Stimulated activated naive CD8-positive, alpha-beta T cell treated with anti-CD3 and anti-CD28 coated beads, Interleukin-15, Interleukin-2, amounts not matched to agents 100 U/mL and 50 U/mL, for 24 hours (primary cell): ENCODE data around the gene EXOC2.
"Not testable (repeated sequence)": the region's sequence is repeated elsewhere in the genome, so short reads cannot be mapped to it uniquely, and the experiment has no call there.

ENCODE experiments used
- ATAC-seq: fragments of 150-1000 bp; cut with Tn5 transposase; one replicate; pipeline ENCODE4 v1.10.0; 2021
- DNase-seq: peaks from one replicate; pipeline ENCODE4 v3.0.0; 2021

The EXOC2 gene

DNA sequence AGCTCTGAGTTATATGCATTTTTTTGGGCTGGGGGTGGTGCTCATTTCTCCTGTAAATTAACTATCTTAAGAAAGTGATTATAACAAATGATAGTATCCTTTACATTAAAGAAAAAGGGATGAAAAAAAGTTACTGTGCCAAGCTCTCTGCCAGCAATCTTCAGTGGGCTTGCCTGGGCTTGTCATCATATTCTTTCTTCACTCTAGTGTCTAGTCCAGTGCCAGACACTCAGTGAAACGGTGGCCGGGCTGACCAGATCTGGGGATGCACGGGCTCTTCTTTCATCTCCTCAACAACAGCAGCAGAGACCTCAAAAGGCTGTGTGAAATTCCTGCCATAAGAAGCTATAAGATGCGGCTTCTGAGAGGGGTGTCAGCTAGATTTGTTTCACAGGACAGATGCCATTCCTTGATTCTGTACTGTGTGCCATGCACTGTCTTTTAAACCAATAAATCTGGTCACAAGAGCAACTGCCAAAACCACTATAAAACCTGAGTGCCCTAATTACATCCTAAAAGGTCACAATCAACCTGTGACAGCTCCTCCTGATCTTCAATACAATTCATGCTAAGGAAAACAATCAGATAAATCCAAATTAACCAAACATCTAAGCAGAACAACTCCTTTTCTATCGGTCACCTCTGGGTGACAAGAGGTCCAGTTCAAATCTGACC is 12.1 kb downstream of the EXOC2 start:
- ATAC-seq: no peak

DNA sequence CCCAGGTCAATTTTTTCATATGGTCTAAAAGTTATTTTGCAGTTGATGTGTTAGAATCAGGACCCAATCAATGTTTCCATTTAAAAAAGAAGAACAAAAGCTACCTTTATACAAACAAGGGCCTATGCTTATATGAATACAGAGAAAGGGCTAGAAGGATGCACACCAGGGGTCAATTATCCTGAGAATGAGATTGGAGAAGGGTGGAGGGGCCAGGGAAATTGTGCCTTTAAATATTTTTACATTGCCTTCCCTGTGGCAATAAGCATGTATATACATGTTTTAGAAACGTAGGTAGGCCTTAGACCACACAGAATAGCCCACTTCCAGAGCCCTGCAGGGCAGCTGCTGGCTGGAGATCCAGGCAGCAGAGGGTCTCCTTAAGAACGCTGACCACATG is 12.7 kb downstream of the EXOC2 start:
- ATAC-seq (no peak), DNase-seq (no peak)

More for the DNA sequence above, 12.1 kb downstream of the EXOC2 start:
- DNase-seq: no peak

- ATAC-seq: no peak
- DNase-seq: no peak
These were observed 13.7 kb downstream of the EXOC2 start for GRCh38 chr6:679282-679681.

DNA sequence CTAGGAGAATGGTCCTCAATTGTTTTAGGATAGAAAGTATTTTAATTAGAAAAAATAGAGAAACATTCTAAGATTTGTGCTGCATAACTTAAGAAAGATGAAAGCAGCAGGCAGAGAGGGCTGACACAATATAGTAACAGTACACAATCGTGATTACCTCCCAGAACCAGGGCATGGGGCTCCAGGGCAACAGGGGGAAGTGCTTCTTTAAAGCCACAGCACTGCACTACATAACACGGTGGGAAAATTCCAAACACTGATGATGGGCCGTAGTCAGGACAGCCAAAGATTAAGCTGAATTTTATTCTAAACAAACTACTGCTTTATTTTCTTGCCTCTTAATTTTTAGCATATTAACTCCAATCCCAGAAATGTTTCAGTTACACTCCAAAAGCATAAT is 14.4 kb downstream of the EXOC2 start:
- DNase-seq (no peak), ATAC-seq (no peak)

GRCh38 chr6:677919-678318 is 15.0 kb downstream of the EXOC2 start:
- DNase-seq (no peak), ATAC-seq (no peak)

DNA sequence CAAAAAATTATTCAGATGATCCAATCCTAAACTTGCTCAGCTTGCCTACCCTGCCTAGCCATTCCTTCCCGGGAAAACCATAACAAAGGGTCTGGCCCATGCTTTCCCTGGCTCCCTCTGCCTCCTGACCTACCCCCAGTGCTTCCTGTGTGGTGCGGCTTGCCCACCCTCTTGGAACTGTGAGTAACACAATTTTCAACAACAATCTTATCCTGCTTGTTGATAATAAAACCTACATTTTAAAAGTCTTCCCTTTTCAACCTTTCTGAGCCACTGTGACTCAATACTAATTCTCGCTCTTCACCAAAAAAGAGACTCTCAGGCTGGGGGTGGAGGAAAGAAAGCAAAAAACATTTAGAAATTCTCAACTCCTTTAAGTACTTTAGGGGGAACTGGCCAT is 18.0 kb downstream of the EXOC2 start:
- no peak for DNase-seq
- ATAC-seq: peak; percentile 6

- DNase-seq (no peak), ATAC-seq (no peak)
These were observed 18.5 kb downstream of the EXOC2 start for GRCh38 chr6:674406-674805.

DNA sequence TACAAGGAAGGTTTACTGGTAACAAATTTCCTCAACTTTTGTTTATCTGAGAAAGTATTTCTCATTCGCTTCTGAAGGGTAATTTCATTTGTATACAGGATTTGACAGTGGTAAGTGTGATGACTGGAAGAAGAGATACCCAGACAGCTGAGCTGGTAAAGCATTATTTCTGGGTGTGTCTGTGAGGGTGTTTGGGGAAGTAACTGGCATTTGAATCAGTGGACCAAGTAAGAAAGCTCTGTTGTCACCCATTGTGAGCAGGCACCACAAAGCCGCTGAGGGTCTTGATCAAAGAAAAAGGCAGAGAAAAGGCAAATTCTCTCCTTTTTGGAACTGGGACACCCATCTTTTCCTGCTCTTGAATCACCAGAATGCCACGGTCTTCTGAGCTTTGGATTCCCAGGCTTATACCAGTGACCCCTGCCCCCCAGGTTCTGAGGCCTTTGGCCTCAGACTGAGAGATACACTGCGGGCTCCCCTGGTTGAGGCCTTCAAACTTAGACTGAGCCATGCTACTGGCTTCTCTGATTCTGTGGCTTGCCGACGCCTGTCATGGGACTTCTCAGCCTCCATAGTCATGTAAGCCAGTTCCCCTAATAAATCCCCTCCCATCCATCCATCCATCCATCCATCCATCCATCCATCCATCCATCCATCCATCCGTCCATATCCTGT is 25.5 kb downstream of the EXOC2 start:
- DNase-seq: no peak
- no peak for ATAC-seq

DNA sequence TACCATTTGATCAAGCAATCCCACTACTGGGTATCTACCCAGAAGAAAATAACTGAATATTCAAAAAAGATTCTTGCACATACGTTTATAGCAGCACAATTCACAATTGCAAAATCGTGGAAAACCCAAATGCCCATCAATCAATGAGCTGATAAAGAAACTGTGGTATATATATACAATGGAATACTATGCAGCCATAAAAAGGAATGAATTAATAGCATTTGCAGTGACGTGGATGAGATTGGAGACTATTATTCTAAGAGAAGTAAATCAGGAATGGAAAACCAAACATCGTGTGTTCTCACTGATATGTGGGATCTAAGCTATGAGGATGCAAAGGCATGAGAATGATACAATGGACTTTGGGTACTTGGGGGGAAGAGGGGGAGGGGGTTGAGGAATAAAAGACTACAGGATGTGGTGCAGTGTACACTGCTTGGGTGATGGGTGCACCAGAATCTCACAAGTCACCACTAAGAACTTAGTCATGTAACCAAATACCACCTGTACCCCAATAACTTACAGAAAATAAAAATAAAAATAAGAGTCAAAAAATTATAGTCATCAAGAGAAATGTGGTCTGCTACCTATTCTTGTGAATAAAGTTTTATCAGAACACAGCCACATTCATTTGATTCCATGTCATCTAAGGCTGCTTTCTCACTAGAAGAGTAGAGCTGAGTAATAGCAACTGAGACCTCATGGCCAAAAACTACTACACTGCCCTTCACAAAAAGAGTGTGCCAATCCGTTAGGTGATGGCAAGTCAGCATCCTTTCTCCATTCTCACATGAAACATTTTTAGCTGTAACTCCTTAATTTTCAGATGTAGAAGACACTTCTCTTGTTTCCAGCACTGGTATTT is 27.3 kb downstream of the EXOC2 start:
- DNase-seq: no peak
- ATAC-seq: no peak

GRCh38 chr6:663788-664187 is 29.2 kb downstream of the EXOC2 start:
- not testable (repeated sequence) for ATAC-seq

GRCh38 chr6:659716-660581 is 33.0 kb downstream of the EXOC2 start:
- ATAC-seq (peak; percentile 14), DNase-seq (peak; percentile 20)

More at GRCh38 chr6:663788-664187, 29.2 kb downstream of the EXOC2 start:
- DNase-seq: not testable (repeated sequence)

DNA sequence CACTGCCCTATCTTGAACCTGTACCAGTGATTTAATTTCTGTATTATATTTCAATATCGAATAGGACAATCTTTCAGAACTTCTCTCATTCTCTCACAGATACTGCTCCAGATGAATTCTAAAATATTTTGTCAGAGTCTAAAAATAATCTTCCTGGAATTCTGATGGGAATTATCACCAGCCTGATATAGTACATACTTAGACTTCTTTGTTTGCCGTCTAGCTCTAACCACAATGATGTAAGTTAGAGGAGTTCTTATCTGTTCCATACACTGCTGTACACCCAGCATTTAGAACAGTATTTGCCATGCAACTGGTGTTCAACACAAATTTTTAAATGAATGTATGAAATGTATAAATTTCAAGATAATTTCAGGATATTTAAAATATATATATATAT is 34.7 kb downstream of the EXOC2 start:
- no peak for ATAC-seq
- DNase-seq: no peak

GRCh38 chr6:657743-658142 is 35.2 kb downstream of the EXOC2 start:
- ATAC-seq (no peak), DNase-seq (no peak)

DNA sequence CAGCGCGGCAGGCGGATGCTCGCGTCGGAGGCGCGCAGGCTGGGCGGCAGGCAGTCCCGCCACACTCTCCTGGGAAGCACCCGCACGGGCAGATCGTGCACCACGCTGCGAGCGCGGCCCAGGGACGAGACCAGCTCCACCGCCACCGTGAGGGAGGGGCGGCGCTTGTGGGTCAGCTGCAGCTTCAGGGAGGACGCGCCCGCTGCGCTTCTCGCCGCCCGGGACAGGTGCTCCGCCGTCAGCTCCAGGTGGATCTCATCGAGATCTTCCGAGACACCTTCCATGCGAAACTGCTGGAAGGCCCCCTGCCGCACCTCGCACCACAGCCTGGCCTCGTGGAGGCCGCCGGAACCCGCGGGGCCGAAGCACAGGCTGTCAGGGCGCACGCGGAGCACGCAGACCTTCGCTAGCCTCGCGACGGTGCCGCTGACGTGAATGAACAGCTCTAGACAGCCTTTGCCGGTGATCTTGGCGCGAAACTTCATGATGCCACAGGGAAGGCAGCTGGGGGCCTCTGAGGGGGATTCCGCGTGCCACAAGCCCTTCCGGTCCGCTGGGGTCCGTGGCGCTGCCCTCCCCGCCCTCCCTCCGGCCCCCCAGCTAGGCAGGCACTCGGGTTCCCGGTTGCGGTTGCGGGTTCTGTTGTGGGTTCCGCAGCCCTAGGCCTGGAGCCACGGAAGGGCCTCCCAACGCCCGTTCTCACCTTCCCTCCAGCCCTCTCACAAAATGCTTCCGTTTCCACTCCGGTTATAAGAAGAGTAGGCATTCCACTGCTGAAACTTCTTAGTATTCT is 36.3 kb downstream of the EXOC2 start, which contains the start of gene HUS1B:
Gene HUS1B (minus strand): TSS at position 641 of the 793 bp plus-strand sequence. CDS start 156 bp downstream, at position 485.
- ATAC-seq: no peak

DNA sequence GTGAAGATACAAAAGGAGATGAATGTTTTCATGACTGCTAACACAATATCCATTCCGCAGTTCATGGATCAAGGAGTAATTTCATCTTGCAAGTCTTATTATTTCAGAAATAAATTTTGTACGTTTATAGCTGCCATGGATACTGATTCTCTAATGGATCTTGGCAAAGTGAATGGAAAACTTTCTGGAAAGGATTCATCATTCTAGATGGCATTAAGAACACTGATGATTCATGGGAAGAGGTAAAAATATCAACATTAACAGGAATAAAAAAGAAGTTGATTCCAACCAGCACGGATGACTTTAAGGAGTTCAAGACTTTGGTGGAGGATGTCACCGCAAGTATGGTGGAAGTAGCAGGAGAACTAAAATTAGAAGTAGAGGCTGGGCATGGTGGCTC is 38.8 kb downstream of the EXOC2 start:
- DNase-seq (no peak), ATAC-seq (no peak)

More for the DNA sequence above, 36.3 kb downstream of the EXOC2 start, which contains the start of gene HUS1B:
- no peak for DNase-seq

DNA sequence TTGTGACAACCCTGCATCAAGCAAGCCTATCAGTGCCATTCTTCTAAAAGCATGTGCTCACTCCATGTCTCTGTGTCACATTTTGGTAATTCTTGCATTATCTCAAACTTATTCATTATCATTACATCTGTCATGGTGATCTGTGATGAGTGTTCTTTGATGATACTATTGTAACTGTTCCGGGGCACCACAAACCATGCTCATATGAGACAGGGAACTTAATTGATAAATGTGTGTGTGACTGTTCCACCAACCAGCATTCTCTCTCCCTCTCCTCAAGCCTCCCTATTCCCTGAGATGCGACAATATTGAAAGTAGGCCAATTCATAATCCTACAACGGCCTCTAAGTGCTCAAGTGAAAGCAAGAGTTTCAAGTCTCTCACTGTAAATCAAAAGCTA is 40.1 kb downstream of the EXOC2 start:
- ATAC-seq (no peak), DNase-seq (no peak)

DNA sequence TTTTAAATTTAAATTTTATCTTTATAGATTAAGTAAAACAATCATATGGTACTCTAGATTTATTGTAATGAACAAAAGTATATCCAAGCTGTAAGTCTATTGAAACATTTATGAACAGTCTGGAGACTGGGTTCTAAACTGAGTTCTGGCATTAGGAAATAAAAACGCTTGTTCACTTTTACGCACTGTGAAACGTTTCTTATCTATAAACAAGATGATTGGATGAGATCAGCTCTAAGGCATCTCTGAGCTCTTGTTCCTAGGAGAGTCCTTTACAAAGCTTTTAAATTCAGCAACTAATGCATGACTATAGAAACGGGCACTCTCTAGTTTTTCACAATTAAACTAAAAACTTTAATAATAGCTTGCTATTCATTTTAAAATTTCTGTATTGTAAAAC is 42.8 kb downstream of the EXOC2 start:
- no peak for ATAC-seq
- no peak for DNase-seq

GRCh38 chr6:642805-643204 is 50.1 kb downstream of the EXOC2 start:
- ATAC-seq: no peak
- no peak for DNase-seq

- DNase-seq: no peak
- no peak for ATAC-seq
These were observed 51.5 kb downstream of the EXOC2 start for GRCh38 chr6:641225-641985.

DNA sequence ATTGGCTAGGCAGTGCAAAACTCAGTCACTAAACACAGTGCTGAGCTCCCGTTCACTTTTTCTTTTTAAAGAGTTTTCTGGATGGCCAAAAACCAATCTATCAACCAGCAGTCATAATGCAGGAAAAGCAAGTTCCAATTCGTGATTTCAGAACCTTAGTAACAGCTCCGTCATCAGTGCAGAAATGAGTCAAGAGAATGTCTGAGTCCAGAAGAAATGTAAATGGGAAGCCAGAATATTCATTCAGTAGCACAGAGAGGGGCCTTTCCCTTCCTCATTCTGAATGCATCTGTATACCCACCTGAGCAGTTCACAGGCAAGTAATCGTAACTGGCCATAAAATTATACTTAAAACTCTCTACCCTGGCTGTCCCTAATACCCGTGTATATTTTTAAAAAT is 56.5 kb downstream of the EXOC2 start:
- ATAC-seq (peak; percentile 73), DNase-seq (no peak)
